Putamen (tissue), 1 donor: ENCODE data around the gene UBE2E2.

Experiments
- DNase-seq: peaks from one replicate; pipeline ENCODE4 v3.0.0-alpha.2; 2016; ENCODE audit warnings: low spot score

Gene UBE2E2

GRCh38 chr3:23480329-23480714 is 277.2 kb downstream of the UBE2E2 start:
- peak; percentile 90 for DNase-seq

DNA sequence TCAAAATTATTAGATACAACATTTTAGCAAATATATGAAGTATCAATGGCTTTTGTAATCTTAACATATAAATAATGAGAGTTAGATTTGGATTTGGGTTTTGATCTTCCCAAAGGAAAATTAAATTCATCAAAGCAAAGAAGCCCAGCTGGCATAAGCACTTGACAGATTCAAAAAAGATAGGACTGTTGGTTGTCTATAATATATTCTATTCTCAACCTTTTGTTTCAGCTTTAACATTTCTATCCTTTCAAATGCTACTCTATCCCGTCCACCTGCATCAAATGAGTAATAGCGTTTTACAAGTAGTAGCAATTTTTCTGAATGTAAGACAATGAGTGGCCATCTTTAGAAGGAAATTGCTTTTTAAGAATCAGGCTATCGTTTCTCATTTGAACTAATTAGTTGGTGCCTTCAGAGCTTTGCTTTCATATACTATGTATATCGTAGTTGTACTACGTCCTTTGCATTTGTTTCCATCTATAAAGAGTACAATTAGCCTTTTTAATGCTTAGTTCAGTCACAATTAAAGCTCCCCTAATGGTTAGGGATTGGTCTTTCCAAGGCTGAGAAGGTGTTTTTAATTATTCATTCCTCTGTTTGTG is 278.0 kb downstream of the UBE2E2 start:
- peak; percentile 10 for DNase-seq

DNA sequence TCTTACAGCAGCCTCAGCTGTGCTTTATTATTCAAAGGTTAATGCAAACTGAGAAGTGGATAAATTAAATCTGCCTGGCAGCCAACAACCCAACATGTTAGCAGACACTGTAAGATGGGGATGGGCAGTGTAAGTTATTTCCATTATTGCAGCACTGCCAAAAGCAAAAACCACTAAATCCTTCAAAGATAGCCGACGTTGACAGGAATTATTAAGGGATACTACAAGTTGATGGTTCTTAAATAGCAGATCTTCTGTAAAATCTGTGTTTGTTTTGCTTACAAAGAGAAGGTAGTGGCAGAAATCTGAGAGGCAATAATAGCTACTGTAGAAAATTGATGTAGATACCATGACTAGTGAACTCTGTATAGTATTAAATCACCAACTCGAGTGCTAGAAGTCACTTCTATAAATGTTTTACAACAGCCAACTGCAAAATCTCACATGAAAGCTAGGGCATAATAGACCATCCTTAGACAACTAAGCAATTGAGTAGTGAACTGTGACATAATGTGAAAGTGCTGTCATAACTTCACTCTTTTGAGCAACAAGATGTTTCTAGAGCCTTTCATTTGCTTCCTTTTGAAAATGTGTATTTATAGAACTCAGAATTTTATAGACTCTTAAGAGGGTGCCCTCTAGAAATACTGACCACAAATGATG is 278.6 kb downstream of the UBE2E2 start:
- DNase-seq: no peak

GRCh38 chr3:23484386-23484785 is 281.3 kb downstream of the UBE2E2 start:
- DNase-seq: no peak

- no peak for DNase-seq
Measured at GRCh38 chr3:23485922-23486321, 282.8 kb downstream of the UBE2E2 start.

- no peak for DNase-seq
Measured at GRCh38 chr3:23487015-23487414, 283.9 kb downstream of the UBE2E2 start.

DNA sequence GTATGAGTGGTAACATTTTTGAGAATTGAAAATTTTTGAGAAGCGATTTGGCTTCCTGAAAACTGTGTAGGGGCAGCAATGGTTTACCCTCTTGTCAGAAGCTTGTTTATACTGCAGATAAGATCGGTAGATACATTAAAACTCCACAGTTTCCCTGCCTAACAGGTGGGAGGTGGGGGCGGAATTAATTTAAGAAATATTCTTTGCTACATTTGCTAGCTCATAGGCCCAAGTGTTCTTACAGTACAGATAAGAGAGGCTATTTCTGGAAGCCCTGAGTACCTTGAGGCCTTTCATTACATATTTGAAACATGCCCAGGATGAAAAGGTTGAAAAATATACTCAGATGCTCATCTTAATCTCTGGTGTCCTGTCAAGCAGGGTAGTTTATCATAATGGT is 285.5 kb downstream of the UBE2E2 start:
- peak; percentile 19 for DNase-seq

GRCh38 chr3:23489300-23490158 is 286.4 kb downstream of the UBE2E2 start:
- no peak for DNase-seq

DNA sequence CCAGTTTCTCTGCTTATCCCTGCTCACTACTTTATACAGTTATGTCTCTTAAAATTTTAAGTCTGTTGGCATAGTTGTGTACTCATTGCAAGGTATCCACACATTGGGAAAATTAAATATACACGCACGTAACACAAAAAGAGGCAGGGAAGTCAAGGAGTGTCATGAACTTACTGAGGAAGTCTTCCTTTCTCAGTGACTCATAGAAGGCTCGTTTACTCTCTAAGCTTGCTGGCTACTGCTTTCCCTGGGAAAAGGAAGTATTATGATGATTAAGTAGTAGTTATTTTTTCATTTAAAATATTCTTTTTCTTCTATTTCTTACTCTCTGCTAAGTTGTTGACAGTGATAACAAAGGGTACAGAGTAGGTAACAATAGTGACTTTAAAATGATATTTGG is 287.3 kb downstream of the UBE2E2 start:
- no peak for DNase-seq

GRCh38 chr3:23492057-23492456 is 288.9 kb downstream of the UBE2E2 start:
- DNase-seq: no peak

GRCh38 chr3:23493889-23494288 is 290.8 kb downstream of the UBE2E2 start:
- DNase-seq: no peak

GRCh38 chr3:23494967-23495366 is 291.8 kb downstream of the UBE2E2 start:
- DNase-seq: no peak

GRCh38 chr3:23495507-23495906 is 292.4 kb downstream of the UBE2E2 start:
- no peak for DNase-seq

- no peak for DNase-seq
Measured at GRCh38 chr3:23496165-23496564, 293.0 kb downstream of the UBE2E2 start.

DNA sequence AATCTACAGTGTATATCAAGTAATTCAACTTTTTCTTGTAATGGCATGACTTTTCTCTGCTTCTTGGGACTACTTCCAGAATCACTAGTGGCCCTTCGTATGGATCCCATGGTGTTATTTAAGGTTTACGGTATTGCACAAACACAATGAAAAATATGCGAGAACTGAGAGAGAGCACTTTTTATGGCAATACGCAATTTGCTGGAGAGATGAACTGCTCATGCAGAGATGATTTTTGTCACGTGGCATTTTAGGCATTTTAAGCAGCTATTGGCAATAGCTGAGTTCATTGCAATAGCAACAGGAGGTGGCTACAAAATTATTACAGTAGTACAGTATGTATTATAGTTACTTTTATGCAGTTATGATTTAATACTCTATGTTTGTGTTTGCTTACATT is 294.0 kb downstream of the UBE2E2 start:
- no peak for DNase-seq

- no peak for DNase-seq
Measured at GRCh38 chr3:23501201-23501802, 298.2 kb downstream of the UBE2E2 start.

- no peak for DNase-seq
Measured at GRCh38 chr3:23508464-23508863, 305.3 kb downstream of the UBE2E2 start.

DNA sequence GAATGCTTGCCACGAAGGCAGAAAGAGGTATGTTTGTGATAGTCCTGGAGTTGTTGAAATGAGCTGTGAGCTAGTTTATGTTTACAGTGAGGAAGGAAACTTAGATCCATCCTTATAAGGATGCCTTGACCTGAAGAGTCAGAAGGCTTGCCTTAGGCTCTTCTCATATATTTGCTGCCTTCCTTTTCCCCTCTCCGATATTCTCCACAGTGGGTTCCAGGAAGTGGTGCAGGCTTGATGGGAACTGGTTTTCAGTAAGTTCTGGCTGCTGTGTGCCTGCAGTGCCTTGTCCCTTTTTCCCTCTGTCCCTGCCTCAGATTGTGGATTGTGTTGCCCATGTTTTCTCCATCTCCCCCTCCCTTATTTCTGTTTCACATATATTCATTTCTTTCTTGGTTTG is 315.3 kb downstream of the UBE2E2 start:
- DNase-seq: no peak

- DNase-seq: no peak
Measured at GRCh38 chr3:23519314-23520208, 316.4 kb downstream of the UBE2E2 start.

GRCh38 chr3:23527326-23527725 is 324.2 kb downstream of the UBE2E2 start:
- DNase-seq: no peak

DNA sequence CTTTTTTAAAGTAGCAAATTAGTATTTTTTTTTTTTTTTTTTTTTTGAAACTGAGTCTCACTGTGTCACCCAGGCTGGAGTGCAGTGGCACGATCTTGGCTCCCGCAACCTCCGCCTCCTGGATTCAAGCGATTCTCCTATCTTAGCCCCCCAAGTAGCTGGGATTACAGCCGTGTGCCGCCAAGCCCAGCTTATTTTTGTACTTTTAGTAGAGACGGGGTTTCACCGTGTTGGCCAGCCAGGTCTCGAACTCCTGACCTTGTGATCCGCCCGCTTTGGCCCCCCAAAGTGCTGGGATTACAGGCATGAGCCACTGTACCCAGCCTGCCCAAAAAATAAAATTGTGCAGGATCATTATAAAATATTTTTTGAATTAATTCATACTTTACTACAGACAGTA is 330.5 kb downstream of the UBE2E2 start:
- no peak for DNase-seq

GRCh38 chr3:23533996-23534395 is 330.9 kb downstream of the UBE2E2 start:
- no peak for DNase-seq
